Body of pancreas (tissue), 4 donors: ENCODE results near the gene ZFP36L2.

Experiments used
- CTCF ChIP-seq, 7 experiments: fragments of 450-650 bp in 4 of 7; fragments of 200-600 bp in 3 of 7; sonication (generic) in 3 of 7; IDR thresholded peaks; one replicate each; pipeline ENCODE4 v1.5.1; 2016 to 2019; ENCODE audit warnings: antibody characterized with exemption in 7 of 7
- POLR2A ChIP-seq, 3 donors: fragments of 450-650 bp; IDR thresholded peaks; one replicate each; pipeline ENCODE4 v1.6.1; 2016; ENCODE audit warnings: antibody characterized with exemption in 3 of 3, mild to moderate bottlenecking in 2 of 3

GRCh38 chr2:43250015-43250414, 23.6 kb upstream of the ZFP36L2 start:
- TF ChIP-seq CTCF (IDR thresholded peaks at IDR 0.05) = no peak
- no peak for TF ChIP-seq POLR2A (IDR thresholded peaks at IDR 0.05)
